NCI-H2196 (cell line): ENCODE measurements around the gene MAGI2.

Experiments used
- DNase-seq: peaks from one replicate; lab custom pipeline; 2025; ENCODE audit not compliant: unreplicated experiment; lab: John Stamatoyannopoulos, UW

The MAGI2 gene

DNA sequence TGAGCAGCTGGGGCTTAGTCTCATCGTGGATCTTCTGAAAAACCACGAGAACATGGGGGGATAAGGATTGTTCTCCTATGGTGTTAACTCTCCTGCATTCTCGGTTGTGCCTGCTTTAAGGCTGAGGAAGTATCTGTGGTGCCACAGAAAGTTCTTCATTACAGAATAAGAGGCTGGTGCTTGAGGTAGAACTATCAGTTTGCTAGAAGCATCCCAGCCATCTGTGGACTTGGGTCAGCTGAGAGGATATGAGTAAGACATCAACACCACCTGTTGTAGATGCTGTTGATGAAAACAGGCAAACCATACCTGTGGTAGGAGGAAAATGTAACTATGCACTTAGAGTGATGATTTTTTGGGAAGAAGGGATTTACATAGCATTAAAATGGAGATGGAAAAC, 1238.3 kb downstream of the MAGI2 start:
- no peak for DNase-seq

DNA sequence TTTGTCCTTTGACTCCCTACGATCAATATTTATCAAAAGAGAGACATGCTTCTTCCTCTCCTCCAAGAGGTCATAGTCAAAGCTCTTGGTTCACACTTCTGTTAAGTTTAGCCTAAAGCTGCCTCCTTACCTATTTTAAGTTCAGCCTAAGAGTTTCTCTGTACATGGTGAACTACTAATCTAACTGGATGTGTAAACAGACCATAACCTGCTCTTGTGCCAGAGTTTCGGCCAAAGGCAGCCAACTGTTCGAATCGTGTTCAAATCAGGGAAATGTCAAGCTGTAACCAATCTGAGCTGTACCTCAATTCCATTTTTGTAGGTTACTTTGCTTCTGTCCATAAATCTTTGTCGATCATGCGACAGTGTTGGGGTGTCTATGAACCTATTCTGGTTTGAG, 1240.1 kb downstream of the MAGI2 start:
- no peak for DNase-seq

GRCh38 chr7:78212476-78213060, 1240.9 kb downstream of the MAGI2 start:
- DNase-seq = no peak

GRCh38 chr7:78207269-78207668, 1246.2 kb downstream of the MAGI2 start:
- DNase-seq = no peak

- DNase-seq = no peak
Observed at GRCh38 chr7:78206769-78207168, 1246.7 kb downstream of the MAGI2 start.

DNA sequence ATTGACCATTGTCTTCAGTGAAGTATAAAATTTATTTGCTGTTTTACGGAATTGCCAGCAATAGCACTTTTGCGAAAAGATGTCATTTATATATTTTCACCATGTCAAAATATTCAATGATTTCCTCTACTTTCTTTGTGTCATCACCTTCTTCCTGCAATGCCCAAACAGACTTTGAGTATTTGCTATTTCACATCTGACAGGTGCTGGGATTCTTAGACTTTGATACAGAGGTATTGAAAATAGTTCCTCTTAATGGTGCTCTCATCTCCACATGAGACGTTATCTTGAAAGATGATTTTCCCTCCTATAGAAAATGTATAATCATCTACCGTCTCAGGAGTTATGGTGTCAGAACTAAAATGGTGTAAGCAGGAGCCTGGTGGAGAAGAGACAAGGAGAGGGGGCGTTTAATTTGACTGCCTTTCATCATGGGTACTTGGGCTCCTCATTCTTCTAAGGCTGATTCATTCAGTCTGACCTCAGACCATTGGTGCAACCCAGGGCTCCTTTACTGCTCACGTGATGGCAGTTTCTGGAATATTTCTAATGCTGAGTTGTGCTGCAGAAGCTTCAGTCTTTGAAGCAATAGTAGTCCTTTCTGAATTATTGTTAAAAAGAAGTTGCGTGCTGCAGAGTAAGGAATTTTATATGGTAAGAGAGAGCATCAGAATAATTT, 1250.3 kb downstream of the MAGI2 start:
- no peak for DNase-seq

- DNase-seq = no peak
Observed at GRCh38 chr7:78198756-78199155, 1254.7 kb downstream of the MAGI2 start.

DNA sequence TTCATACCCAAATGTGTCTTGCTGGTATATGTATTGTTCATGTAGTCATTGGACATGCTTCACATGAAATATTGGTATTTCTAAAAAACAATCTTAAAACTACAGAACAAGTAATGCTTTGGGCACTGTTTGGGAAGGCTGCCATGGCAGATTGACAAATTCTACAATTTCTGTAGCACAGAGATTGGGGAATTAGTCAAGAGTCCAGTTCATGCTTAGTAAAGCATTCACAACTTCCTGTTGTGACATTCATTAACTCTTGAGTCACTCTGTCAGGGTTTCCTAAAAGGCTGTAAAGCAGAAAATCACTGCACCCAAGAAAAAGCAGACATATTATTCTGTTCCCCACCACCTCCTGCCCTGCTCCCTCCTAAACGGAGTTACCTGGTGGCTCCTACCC, 1256.0 kb downstream of the MAGI2 start:
- DNase-seq = no peak

DNA sequence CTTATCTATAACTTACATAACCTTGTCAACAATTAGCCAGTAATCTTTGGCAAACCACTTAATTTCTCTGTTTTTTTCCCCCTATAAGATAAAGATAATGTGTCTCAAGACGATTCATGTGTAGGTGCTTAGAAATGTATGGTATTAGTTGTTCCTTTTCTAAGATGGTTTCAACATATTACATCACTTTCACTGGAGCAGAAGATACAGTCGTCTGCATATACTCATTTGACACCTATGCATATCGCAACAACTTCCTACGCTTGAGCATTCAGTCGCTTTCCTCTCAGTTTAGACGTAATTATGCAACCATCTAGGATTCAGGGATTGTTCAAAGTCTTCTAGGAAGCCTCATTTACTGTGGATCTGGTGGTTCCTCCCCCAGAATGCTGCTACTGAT, 1258.2 kb downstream of the MAGI2 start:
- no peak for DNase-seq

DNA sequence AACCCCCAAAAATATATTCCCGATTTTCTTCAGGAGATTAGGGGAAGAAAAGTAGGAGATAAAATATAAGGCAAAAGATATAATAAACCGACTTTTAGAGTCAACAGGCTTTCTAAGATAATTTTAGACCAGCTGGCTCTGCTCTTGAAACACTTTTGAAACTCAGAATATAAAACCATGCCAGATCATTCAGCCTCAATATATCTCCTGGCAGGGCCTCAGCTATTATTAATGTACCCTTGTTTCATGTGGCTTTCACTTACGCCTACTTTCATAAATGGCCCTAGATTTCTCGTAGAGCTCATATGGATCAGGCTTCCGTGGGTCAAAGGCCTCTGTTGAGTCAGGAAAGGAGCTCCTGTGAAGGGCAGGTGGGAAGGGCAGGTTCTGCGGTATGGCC, 1258.9 kb downstream of the MAGI2 start:
- DNase-seq = no peak

DNA sequence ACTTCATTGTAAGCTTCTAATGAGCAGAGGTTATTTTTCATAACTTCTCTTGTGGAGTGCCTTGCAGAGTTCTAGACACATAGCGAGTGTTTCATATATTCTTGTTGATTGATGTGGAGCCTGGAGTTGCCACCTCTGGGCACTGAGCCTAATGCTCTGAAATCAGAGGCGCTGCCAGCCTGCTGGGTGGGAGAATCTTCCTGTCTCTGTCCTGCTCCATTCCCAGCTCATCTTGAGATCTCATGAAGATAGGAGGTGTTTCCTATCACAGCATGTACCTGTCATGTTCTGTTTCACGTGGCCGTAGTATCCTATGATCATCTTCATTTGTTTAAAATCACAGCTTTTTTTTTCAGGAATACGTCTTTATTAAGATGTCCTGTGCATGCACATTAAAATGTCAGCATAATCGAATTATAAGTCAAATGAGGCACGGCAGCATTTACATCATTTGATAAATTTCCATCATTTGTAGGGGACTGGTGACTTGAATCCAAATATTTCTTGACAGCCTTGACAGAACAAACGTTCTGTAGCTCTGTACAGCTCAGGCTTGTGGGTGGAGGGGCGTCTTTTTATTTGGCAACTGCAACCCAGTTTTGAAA, 1261.9 kb downstream of the MAGI2 start:
- DNase-seq = no peak

- DNase-seq = no peak
Observed at GRCh38 chr7:78189762-78190161, 1263.7 kb downstream of the MAGI2 start.

DNA sequence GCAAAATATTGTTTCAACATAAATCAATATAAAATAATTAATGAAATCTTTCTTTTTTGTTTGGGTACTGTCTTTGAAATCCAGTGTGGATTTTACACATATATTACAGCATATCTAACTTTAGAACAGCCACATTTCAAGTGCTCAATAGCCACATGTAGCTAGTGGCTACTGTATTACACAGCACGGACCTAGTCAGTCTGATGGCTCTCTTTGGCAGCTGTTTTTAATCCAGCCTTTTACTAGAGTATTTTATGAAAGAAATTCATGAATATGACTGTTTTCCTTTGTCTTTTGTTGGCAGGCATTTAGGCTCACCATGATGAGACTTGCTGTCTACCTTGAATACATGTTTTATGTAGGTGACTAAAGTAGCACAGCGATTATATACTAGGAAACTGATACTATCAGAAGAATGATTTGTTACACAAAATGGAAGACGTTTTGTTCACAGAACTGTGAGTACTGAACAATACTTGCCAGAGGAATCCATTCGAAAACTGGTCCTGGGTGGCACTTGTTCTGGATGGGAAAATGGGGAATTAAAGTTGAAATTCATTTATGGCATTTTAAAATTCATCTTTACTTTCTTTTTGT, 1268.2 kb downstream of the MAGI2 start:
- DNase-seq = no peak

GRCh38 chr7:78184299-78184698, 1269.2 kb downstream of the MAGI2 start:
- no peak for DNase-seq

GRCh38 chr7:78179827-78180477, 1273.5 kb downstream of the MAGI2 start:
- no peak for DNase-seq

GRCh38 chr7:78179211-78179610, 1274.3 kb downstream of the MAGI2 start:
- no peak for DNase-seq

DNA sequence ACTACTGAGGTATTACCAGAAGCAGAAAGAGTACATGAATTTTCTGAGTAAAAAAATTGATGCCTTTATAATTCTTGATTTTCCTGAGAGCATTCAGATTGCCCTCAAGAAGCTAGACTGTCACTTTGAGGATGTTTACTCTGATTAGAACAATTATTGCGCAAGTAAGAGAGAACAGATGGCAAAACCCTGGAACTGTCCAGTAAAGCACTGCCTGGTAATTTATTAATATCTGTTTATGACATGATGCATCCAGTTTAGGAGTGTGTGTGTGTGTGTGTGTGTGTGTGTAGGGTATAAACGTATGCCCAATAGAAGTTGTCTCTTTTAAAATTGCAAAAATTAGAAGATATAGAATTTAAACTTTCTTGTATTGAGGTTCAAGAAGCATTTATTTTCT, 1275.1 kb downstream of the MAGI2 start:
- DNase-seq = no peak

DNA sequence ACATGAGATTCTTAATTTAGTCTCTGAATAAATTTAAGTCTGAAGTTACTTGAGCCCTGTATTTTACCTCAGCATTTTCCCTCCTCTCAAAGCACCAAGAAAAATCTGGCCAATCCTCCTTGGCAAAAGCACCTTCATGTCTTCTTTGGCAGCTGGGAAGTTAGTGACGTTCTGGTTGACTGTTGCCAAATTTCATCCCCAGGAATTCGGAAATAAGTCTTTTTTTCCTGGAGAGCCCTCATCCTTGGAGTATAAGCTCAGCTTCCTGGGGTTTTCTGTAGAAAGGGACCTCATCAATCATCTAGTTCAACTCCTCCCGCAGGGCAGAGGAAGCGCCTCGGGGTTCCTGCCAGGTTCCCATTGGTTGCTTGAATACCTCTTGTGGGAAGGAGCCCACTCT, 1277.3 kb downstream of the MAGI2 start:
- no peak for DNase-seq

GRCh38 chr7:78175330-78176100, 1278.0 kb downstream of the MAGI2 start:
- DNase-seq = no peak

DNA sequence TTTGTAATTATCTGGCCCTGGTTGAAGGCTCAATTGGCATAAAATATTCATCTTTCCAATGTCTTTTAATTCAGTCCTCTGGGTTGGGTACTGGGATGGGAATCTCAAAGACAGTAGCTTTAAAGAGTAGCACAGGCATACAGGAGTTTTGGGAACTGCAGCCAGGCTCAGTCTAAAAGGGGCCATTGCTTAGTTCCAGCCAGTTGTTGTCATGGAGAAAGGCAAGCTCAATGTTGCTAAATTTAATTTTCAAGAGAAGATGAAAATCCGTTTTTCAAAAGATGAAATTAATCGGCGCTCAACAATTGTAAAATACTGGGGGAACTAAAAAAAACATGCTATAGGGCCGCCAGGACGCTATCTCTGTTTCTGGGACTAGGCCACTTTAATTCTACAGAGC, 1279.8 kb downstream of the MAGI2 start:
- no peak for DNase-seq
